Epidermal melanocyte (primary cell): ENCODE results near the gene NUDT5.
"Not testable (repeated sequence)": the region's sequence is repeated elsewhere in the genome, so short reads cannot be mapped to it uniquely, and the experiment has no call there.

ENCODE experiments used
- DNase-seq: peaks from one replicate; pipeline ENCODE4 v3.0.0; 2011; ENCODE audit warnings: low spot score; ENCODE audit not compliant: insufficient read length

The NUDT5 gene

GRCh38 chr10:12195603-12196506 lies at the start of gene NUDT5, which contains the start of gene CDC123:
Gene NUDT5, minus strand, starts transcription at chr10:12195891. Its CDS starts 9,600 bp downstream, at chr10:12186291.
Gene CDC123, plus strand, starts transcription at chr10:12196188. Its CDS starts 58 bp downstream, at chr10:12196246.
- DNase-seq, result peak; percentile 82

- no peak for DNase-seq
Observed at GRCh38 chr10:12243864-12244620, 48.4 kb upstream of the NUDT5 start.

GRCh38 chr10:12241810-12242529 lies 46.3 kb upstream of the NUDT5 start:
- DNase-seq, result no peak

- DNase-seq, result no peak
Observed at GRCh38 chr10:12238821-12239220, 43.1 kb upstream of the NUDT5 start.

GRCh38 chr10:12237265-12238220 lies 41.9 kb upstream of the NUDT5 start:
- no peak for DNase-seq

GRCh38 chr10:12235796-12236195 lies 40.1 kb upstream of the NUDT5 start:
- DNase-seq, result no peak

- no peak for DNase-seq
Observed at GRCh38 chr10:12235116-12235694, 39.5 kb upstream of the NUDT5 start.

- DNase-seq, result not testable (repeated sequence)
Observed at GRCh38 chr10:12234687-12235086, 39.0 kb upstream of the NUDT5 start.

GRCh38 chr10:12228851-12229250 lies 33.2 kb upstream of the NUDT5 start:
- DNase-seq, result no peak

GRCh38 chr10:12226438-12226837 lies 30.7 kb upstream of the NUDT5 start:
- DNase-seq, result not testable (repeated sequence)

- no peak for DNase-seq
Observed at GRCh38 chr10:12225444-12225843, 29.8 kb upstream of the NUDT5 start.

GRCh38 chr10:12221323-12222298 lies 25.9 kb upstream of the NUDT5 start:
- DNase-seq, result no peak

GRCh38 chr10:12218991-12219390 lies 23.3 kb upstream of the NUDT5 start:
- no peak for DNase-seq

- DNase-seq, result no peak
Observed at GRCh38 chr10:12214763-12215218, 19.1 kb upstream of the NUDT5 start.

- no peak for DNase-seq
Observed at GRCh38 chr10:12214093-12214492, 18.4 kb upstream of the NUDT5 start.

- DNase-seq, result no peak
Observed at GRCh38 chr10:12213621-12214020, 17.9 kb upstream of the NUDT5 start.

- no peak for DNase-seq
Observed at GRCh38 chr10:12212454-12212853, 16.8 kb upstream of the NUDT5 start.

GRCh38 chr10:12208460-12208859 lies 12.8 kb upstream of the NUDT5 start:
- DNase-seq, result no peak

GRCh38 chr10:12207114-12207513 lies 11.4 kb upstream of the NUDT5 start:
- no peak for DNase-seq
